Activated naive CD8-positive, alpha-beta T cell treated with anti-CD3 and anti-CD28 coated beads, Interleukin-2, amount 10 ng/mL, durations not matched to agents 7 days and 5 days (primary cell): Measurements from ENCODE around the gene KLF13. TPM values are rescaled to one million over a fixed set of nuclear protein-coding genes. Genes with fewer than 3 reads are reported as not detected.

Source experiments
- ATAC-seq: fragments of 150-1000 bp; cut with Tn5 transposase; one replicate; pipeline ENCODE4 v1.10.0; 2021; ENCODE audit warnings: low read depth, moderate library complexity
- POLR2A ChIA-PET: fragments of 350-600 bp; sonication (Branson Sonifier 250); formaldehyde crosslinking; loops from one replicate; lab custom pipeline; 2021; ENCODE audit warnings: antibody characterized with exemption; lab: Charles Lee
- DNase-seq: peaks from one replicate; pipeline ENCODE4 v3.0.0; 2021
- H3K27ac Mint-ChIP-seq: one replicate; pipeline ENCODE4 v1.8.0; 2022; ENCODE audit warnings: mild to moderate bottlenecking, mixed read lengths
- H3K27me3 Mint-ChIP-seq: one replicate; pipeline ENCODE4 v1.8.0; 2022; ENCODE audit warnings: mild to moderate bottlenecking, moderate library complexity, mixed read lengths
- H3K36me3 Mint-ChIP-seq: one replicate; pipeline ENCODE4 v1.8.0; 2021; ENCODE audit warnings: mild to moderate bottlenecking, mixed read lengths
- H3K4me1 Mint-ChIP-seq: one replicate; pipeline ENCODE4 v1.8.0; 2021; ENCODE audit warnings: mixed read lengths
- H3K4me3 Mint-ChIP-seq: one replicate; pipeline ENCODE4 v1.8.0; 2022; ENCODE audit warnings: mild to moderate bottlenecking, moderate library complexity, mixed read lengths
- H3K9me3 Mint-ChIP-seq: one replicate; pipeline ENCODE4 v1.8.0; 2021; ENCODE audit warnings: mixed read lengths
- total RNA-seq, 2 experiments: library from RNA; stranded (reverse); gene quantifications; one replicate each; pipeline ENCODE4 v1.2.3, GENCODE V29; 2021

KLF13 gene
- total RNA-seq, 2 experiments from 2014 or later = 230 to 252 TPM

GRCh38 chr15:31402003-31402402, 75.4 kb downstream of the KLF13 start:
- POLR2A ChIA-PET = no interaction called here
- Mint-ChIP-seq H3K27ac (no peak overlapping the region), H3K27me3 (peaks cover 1% of the 10 kb centered on the region), H3K4me3 (no peak overlapping the region), H3K4me1 (peaks cover 42% of the 10 kb centered on the region), H3K36me3 (peaks cover 14% of the 10 kb centered on the region), H3K9me3 (peaks cover 8% of the 10 kb centered on the region)
- ATAC-seq = no peak
- DNase-seq = no peak

- Mint-ChIP-seq H3K36me3 (peaks cover 16% of the 10 kb centered on the region), H3K4me3 (no peak overlapping the region), H3K4me1 (peaks cover 42% of the 10 kb centered on the region), H3K27me3 (peaks cover 1% of the 10 kb centered on the region), H3K27ac (no peak overlapping the region), H3K9me3 (peaks cover 10% of the 10 kb centered on the region)
- POLR2A ChIA-PET = no interaction called here
- DNase-seq (no peak), ATAC-seq (no peak)
These were observed 75.9 kb downstream of the KLF13 start for GRCh38 chr15:31402511-31403056.

- POLR2A ChIA-PET = no interaction called here
- DNase-seq = no peak
- Mint-ChIP-seq H3K4me1 (peaks cover 38% of the 10 kb centered on the region), H3K4me3 (no peak overlapping the region), H3K36me3 (peaks cover 16% of the 10 kb centered on the region), H3K27me3 (peaks cover 1% of the 10 kb centered on the region), H3K27ac (no peak overlapping the region), H3K9me3 (peaks cover 10% of the 10 kb centered on the region)
- no peak for ATAC-seq
These were observed 76.5 kb downstream of the KLF13 start for GRCh38 chr15:31403096-31403495.

GRCh38 chr15:31403606-31404005, 77.0 kb downstream of the KLF13 start:
- Mint-ChIP-seq H3K27me3 (peaks cover 1% of the 10 kb centered on the region), H3K36me3 (peaks cover 18% of the 10 kb centered on the region), H3K27ac (no peak overlapping the region), H3K4me1 (peaks cover 35% of the 10 kb centered on the region), H3K9me3 (peaks cover 13% of the 10 kb centered on the region), H3K4me3 (no peak overlapping the region)
- no peak for DNase-seq
- POLR2A ChIA-PET = interaction anchor here (2.2 kb wide), 1 partner anchor 11 kb away, joined by 12 read pairs; no protein-coding TSS in a partner anchor
- no peak for ATAC-seq

GRCh38 chr15:31404345-31404744, 77.7 kb downstream of the KLF13 start:
- ATAC-seq (no peak), DNase-seq (no peak)
- Mint-ChIP-seq H3K4me1 (peaks cover 32% of the 10 kb centered on the region), H3K4me3 (no peak overlapping the region), H3K27me3 (peaks cover 1% of the 10 kb centered on the region), H3K9me3 (peaks cover 18% of the 10 kb centered on the region), H3K27ac (peak overlapping the region; percentile 90), H3K36me3 (peaks cover 24% of the 10 kb centered on the region)
- POLR2A ChIA-PET = interaction anchor here (2.2 to 2.7 kb wide), 2 partner anchors 12 to 30 kb away, joined by 12 to 18 read pairs; no protein-coding TSS in a partner anchor

GRCh38 chr15:31405200-31405920, 78.7 kb downstream of the KLF13 start:
- ATAC-seq (peak; percentile 70), DNase-seq (no peak)
- H3K36me3 Mint-ChIP-seq = peaks cover 26% of the 10 kb centered on the region
- H3K27ac Mint-ChIP-seq = peak overlapping the region; percentile 90
- peaks cover 23% of the 10 kb centered on the region for H3K4me1 Mint-ChIP-seq
- peaks cover 1% of the 10 kb centered on the region for H3K27me3 Mint-ChIP-seq
- POLR2A ChIA-PET = interaction anchor here (1.0 to 2.7 kb wide), 4 partner anchors 13 to 39 kb away, joined by 3 to 18 read pairs (median 8); no protein-coding TSS in a partner anchor
- peak overlapping the region; percentile 64 for H3K4me3 Mint-ChIP-seq
- H3K9me3 Mint-ChIP-seq = peaks cover 20% of the 10 kb centered on the region

- DNase-seq = no peak
- peaks cover 26% of the 10 kb centered on the region for H3K9me3 Mint-ChIP-seq
- peaks cover 28% of the 10 kb centered on the region for H3K36me3 Mint-ChIP-seq
- no peak overlapping the region for H3K27ac Mint-ChIP-seq
- peaks cover 23% of the 10 kb centered on the region for H3K4me1 Mint-ChIP-seq
- no peak overlapping the region for H3K4me3 Mint-ChIP-seq
- H3K27me3 Mint-ChIP-seq = peaks cover 1% of the 10 kb centered on the region
- no peak for ATAC-seq
- POLR2A ChIA-PET = interaction anchor here (1.0 kb wide), 1 partner anchor 13 kb away, joined by 3 read pairs; no protein-coding TSS in a partner anchor
These were observed 80.7 kb downstream of the KLF13 start for GRCh38 chr15:31407376-31407775.

- peaks cover 1% of the 10 kb centered on the region for H3K27me3 Mint-ChIP-seq
- no peak for ATAC-seq
- H3K27ac Mint-ChIP-seq = no peak overlapping the region
- DNase-seq = no peak
- no peak overlapping the region for H3K4me3 Mint-ChIP-seq
- H3K4me1 Mint-ChIP-seq = peaks cover 26% of the 10 kb centered on the region
- POLR2A ChIA-PET = no interaction called here
- H3K36me3 Mint-ChIP-seq = peaks cover 31% of the 10 kb centered on the region
- peaks cover 26% of the 10 kb centered on the region for H3K9me3 Mint-ChIP-seq
These were observed 81.2 kb downstream of the KLF13 start for GRCh38 chr15:31407851-31408250.

GRCh38 chr15:31408724-31409123, 82.1 kb downstream of the KLF13 start:
- peaks cover 26% of the 10 kb centered on the region for H3K9me3 Mint-ChIP-seq
- ATAC-seq (no peak), DNase-seq (no peak)
- peaks cover 1% of the 10 kb centered on the region for H3K27me3 Mint-ChIP-seq
- no peak overlapping the region for H3K27ac Mint-ChIP-seq
- H3K4me3 Mint-ChIP-seq = no peak overlapping the region
- H3K4me1 Mint-ChIP-seq = peaks cover 29% of the 10 kb centered on the region
- peaks cover 34% of the 10 kb centered on the region for H3K36me3 Mint-ChIP-seq
- POLR2A ChIA-PET = no interaction called here

- H3K27ac Mint-ChIP-seq = no peak overlapping the region
- no peak for ATAC-seq
These were observed 82.5 kb downstream of the KLF13 start for GRCh38 chr15:31409171-31409570.

GRCh38 chr15:31412824-31413223, 86.2 kb downstream of the KLF13 start:
- DNase-seq = no peak
- POLR2A ChIA-PET = interaction anchor here (1.6 kb wide), 1 partner anchor 46 kb away, joined by 4 read pairs; no protein-coding TSS in a partner anchor
- peaks cover 7% of the 10 kb centered on the region for H3K4me1 Mint-ChIP-seq
- H3K9me3 Mint-ChIP-seq = peaks cover 16% of the 10 kb centered on the region
- no peak for ATAC-seq
- H3K27me3 Mint-ChIP-seq = no peaks in the 10 kb centered on the region
- H3K36me3 Mint-ChIP-seq = peaks cover 18% of the 10 kb centered on the region
- H3K4me3 Mint-ChIP-seq = no peak overlapping the region
- H3K27ac Mint-ChIP-seq = no peak overlapping the region

More at GRCh38 chr15:31409171-31409570, 82.5 kb downstream of the KLF13 start:
- peaks cover 25% of the 10 kb centered on the region for H3K9me3 Mint-ChIP-seq
- peaks cover 27% of the 10 kb centered on the region for H3K4me1 Mint-ChIP-seq
- POLR2A ChIA-PET = interaction anchor here (0.9 kb wide), 1 partner anchor 26 kb away, joined by 3 read pairs; no protein-coding TSS in a partner anchor
- H3K36me3 Mint-ChIP-seq = peaks cover 31% of the 10 kb centered on the region
- H3K4me3 Mint-ChIP-seq = no peak overlapping the region
- H3K27me3 Mint-ChIP-seq = peaks cover 1% of the 10 kb centered on the region
- no peak for DNase-seq

- no peak for ATAC-seq
- peaks cover 7% of the 10 kb centered on the region for H3K4me1 Mint-ChIP-seq
- H3K4me3 Mint-ChIP-seq = no peak overlapping the region
- H3K9me3 Mint-ChIP-seq = peaks cover 13% of the 10 kb centered on the region
- no peaks in the 10 kb centered on the region for H3K27me3 Mint-ChIP-seq
- POLR2A ChIA-PET = no interaction called here
- no peak overlapping the region for H3K27ac Mint-ChIP-seq
- no peak for DNase-seq
- peaks cover 16% of the 10 kb centered on the region for H3K36me3 Mint-ChIP-seq
These were observed 88.6 kb downstream of the KLF13 start for GRCh38 chr15:31415201-31415600.

- POLR2A ChIA-PET = interaction anchor here (0.8 kb wide), 1 partner anchor 13 kb away, joined by 3 read pairs; no protein-coding TSS in a partner anchor
- H3K27ac Mint-ChIP-seq = no peak overlapping the region
- H3K36me3 Mint-ChIP-seq = peaks cover 19% of the 10 kb centered on the region
- H3K4me3 Mint-ChIP-seq = no peak overlapping the region
- peaks cover 13% of the 10 kb centered on the region for H3K9me3 Mint-ChIP-seq
- ATAC-seq (no peak), DNase-seq (no peak)
- H3K4me1 Mint-ChIP-seq = no peaks in the 10 kb centered on the region
- H3K27me3 Mint-ChIP-seq = no peaks in the 10 kb centered on the region
These were observed 93.2 kb downstream of the KLF13 start for GRCh38 chr15:31419820-31420219.
